GM12878 (cell line): ENCODE data around the gene AADAC. TPM values are rescaled to one million over a fixed set of nuclear protein-coding genes. Genes with fewer than 3 reads are reported as not detected.
A peak's percentile ranks its signal among the peaks of the same experiment; 100 is the strongest.
"Not testable (repeated sequence)": the region's sequence is repeated elsewhere in the genome, so short reads cannot be mapped to it uniquely, and the experiment has no call there.

Experiments
- ATAC-seq: fragments of 200-7000 bp; cut with Tn5 transposase; 3 replicates; pipeline ENCODE4 v1.9.1; 2020; ENCODE audit warnings: mild to moderate bottlenecking, moderate library complexity
- BruUV-seq: library from RNA; stranded (reverse); fragments of 400-500 nt; replicated peaks from 2 replicates; lab custom pipeline; 2021; lab: Mats Ljungman, UMichigan
- CTCF ChIA-PET: fragments of 300-600 bp; sonication (Branson Sonifier 250); formaldehyde crosslinking; extraction: SDS; loops from one replicate; lab custom pipeline; 2021; ENCODE audit warnings: inconsistent platforms; lab: Yijun Ruan, JAX
- POLR2A ChIA-PET: fragments of 350-600 bp; formaldehyde crosslinking; extraction: SDS; loops from one replicate; lab custom pipeline; 2021; ENCODE audit warnings: inconsistent platforms; lab: Charles Lee
- RAD21 ChIA-PET: fragments of 300-600 bp; sonication (Branson Sonifier 250); formaldehyde crosslinking; loops from one replicate; lab custom pipeline; 2023; ENCODE audit warnings: antibody characterized with exemption; ENCODE audit not compliant: unreplicated experiment; lab: Charles Lee
- SMC1A ChIA-PET: fragments of 300-600 bp; sonication (Branson Sonifier 250); formaldehyde crosslinking; loops from one replicate; lab custom pipeline; 2023; ENCODE audit not compliant: unreplicated experiment, uncharacterized antibody; lab: Charles Lee
- DNase-seq: peaks from one replicate; pipeline ENCODE4 v3.0.0-alpha.2; 2011; ENCODE audit warnings: low read depth, low spot score
- FAIRE-seq: peaks from 3 replicates; lab custom pipeline; 2011; peaks lifted over from hg19 to GRCh38; lab: Jason Lieb, UNC
- H2AFZ ChIP-seq: 2 replicates; pipeline ENCODE4 v1.6.0; 2011; ENCODE audit warnings: low read depth, low read length, control low read depth; ENCODE audit not compliant: control insufficient read depth
- H3K27ac ChIP-seq: 2 replicates; pipeline ENCODE4 v1.5.1; 2011; ENCODE audit warnings: control low read depth; ENCODE audit not compliant: control insufficient read depth, insufficient read depth
- H3K27me3 ChIP-seq, 2 experiments: replicated peaks in 1 of 2; 2 replicates each; pipeline versions ENCODE4 v1.6.0 to v1.6.1; 2011; ENCODE audit warnings: low read length in 1 of 2; ENCODE audit not compliant: control insufficient read depth in 2 of 2, insufficient read depth in 2 of 2
- H3K36me3 ChIP-seq, 2 experiments: 2 replicates each; pipeline ENCODE4 v1.5.1; 2011; ENCODE audit warnings: low read length in 1 of 2; ENCODE audit not compliant: control insufficient read depth in 2 of 2, insufficient read depth in 2 of 2
- H3K4me1 ChIP-seq: 2 replicates; pipeline ENCODE4 v1.6.1; 2011; ENCODE audit warnings: mild to moderate bottlenecking, low read length, moderate library complexity, mixed read lengths; ENCODE audit not compliant: control insufficient read depth, insufficient read depth
- H3K4me2 ChIP-seq: 2 replicates; pipeline ENCODE4 v1.6.0; 2011; ENCODE audit warnings: control low read depth; ENCODE audit not compliant: control insufficient read depth, insufficient read depth
- H3K4me3 ChIP-seq: fragments of 200-600 bp; sonication (generic); 2 replicates; pipeline ENCODE4 v1.5.1; 2016
- H3K79me2 ChIP-seq: 2 replicates; pipeline ENCODE4 v1.6.0; 2011; ENCODE audit warnings: low read length; ENCODE audit not compliant: control insufficient read depth, insufficient read depth
- H3K9ac ChIP-seq: 2 replicates; pipeline ENCODE4 v1.8.0; 2011; ENCODE audit warnings: low read length, control low read depth, mixed read lengths; ENCODE audit not compliant: control insufficient read depth, insufficient read depth
- H3K9me3 ChIP-seq: replicated peaks from 3 replicates; pipeline ENCODE4 v1.5.1; 2011; ENCODE audit warnings: mild to moderate bottlenecking, low read length; ENCODE audit not compliant: control insufficient read depth, insufficient read depth
- H4K20me1 ChIP-seq: 2 replicates; pipeline ENCODE4 v1.6.0; 2011; ENCODE audit not compliant: control insufficient read depth, insufficient read depth
- CHD4 ChIP-seq: fragments of 200-600 bp; sonication (generic); IDR thresholded peaks from 2 replicates; pipeline ENCODE4 v1.6.1; 2016; ENCODE audit warnings: mild to moderate bottlenecking
- PAX5 ChIP-seq: IDR thresholded peaks from 2 replicates; pipeline ENCODE4 v1.6.1; 2011; ENCODE audit warnings: low read depth, low read length, borderline replicate concordance
- RAD51 ChIP-seq: fragments of 450-650 bp; IDR thresholded peaks from 2 replicates; pipeline ENCODE4 v1.6.1; 2016; ENCODE audit warnings: moderate library complexity, mild to moderate bottlenecking, inconsistent platforms
- RBBP5 ChIP-seq: fragments of 200-600 bp; sonication (generic); conservative IDR thresholded peaks from 2 replicates; pipeline ENCODE4 v1.6.1; 2016
- SIX5 ChIP-seq: IDR thresholded peaks from 2 replicates; pipeline ENCODE4 v1.6.1; 2011; ENCODE audit warnings: mild to moderate bottlenecking, low read depth, low read length, moderate library complexity; ENCODE audit not compliant: severe bottlenecking
- YY1 ChIP-seq: IDR thresholded peaks from 2 replicates; pipeline ENCODE4 v1.6.1; 2011; ENCODE audit warnings: low read depth, mild to moderate bottlenecking, low read length
- ZNF24 ChIP-seq: fragments of 450-650 bp; IDR thresholded peaks from 2 replicates; pipeline ENCODE4 v1.6.1; 2017; ENCODE audit warnings: antibody characterized with exemption, mild to moderate bottlenecking
- ZNF622 ChIP-seq: fragments of 450-650 bp; IDR thresholded peaks from 2 replicates; pipeline ENCODE4 v1.6.1; 2017; ENCODE audit warnings: mild to moderate bottlenecking, inconsistent platforms
- WGBS: methylation state at CpG from one replicate; pipeline ENCODE4 v1.1.6; 2016; ENCODE audit warnings: low lambda C conversion rate; ENCODE audit not compliant: insufficient replicate concordance, insufficient coverage; ENCODE audit errors: missing lambda C conversion rate; 5-methylcytosine and 5-hydroxymethylcytosine counted together
- in situ Hi-C: fragments of 300-500 bp; cut with MboI; formaldehyde crosslinking; loops from 9 replicates; pipeline ENCODE4 v1.14.3; 2018; ENCODE audit warnings: mixed read lengths
- intact Hi-C: fragments of 100-400 bp; cut with micrococcal nuclease; formaldehyde crosslinking; loops from one replicate; pipeline ENCODE4 v1.14.2; 2022; ENCODE audit not compliant: unreplicated experiment
- polyA plus RNA-seq, 11 experiments: library from polyadenylated mRNA; depleted of rRNA in 4 of 11; unstranded in 6 of 11; stranded (reverse) in 5 of 11; fragments of >200 nt; fragmentation: Nextera tagmentation in 4 of 11; fragmentation: Illumina TruSeq in 1 of 11; extraction: Ambion mirVana in 4 of 11; extraction: Trizol in 1 of 11; gene quantifications; 1 replicate in 1 of 11; 2 replicates in 10 of 11; pipeline versions ENCODE4 v1.2.1 to v1.2.3, GENCODE V29; 2011 to 2016; ENCODE audit warnings: inconsistent platforms in 2 of 11, missing spikeins in 2 of 11, low read depth in 1 of 11
- total RNA-seq, 4 experiments: library from RNA; depleted of rRNA in 3 of 4; stranded (reverse); fragments of >200 nt in 3 of 4; fragmentation: Illumina TruSeq in 1 of 4; extraction: Trizol in 1 of 4; gene quantifications; 2 replicates each; pipeline versions ENCODE4 v1.2.1 to v1.2.3, GENCODE V29; 2013 to 2021
- TF ChIP-seq, protein P1 (sequence below): fragments of 450-650 bp; IDR thresholded peaks from 2 replicates; pipeline ENCODE4 v1.6.1; 2017; ENCODE audit warnings: mild to moderate bottlenecking, moderate library complexity
- TF ChIP-seq, protein P2 (sequence below): fragments of 450-650 bp; IDR thresholded peaks from 2 replicates; pipeline ENCODE4 v1.6.1; 2017; ENCODE audit warnings: low read depth, mild to moderate bottlenecking, moderate library complexity

Gene AADAC
- total and polyA plus RNA-seq, 10 of the 15 experiments (the other 5 are each of a cell fraction or from before 2014, with no cell fraction given), result 0.13 TPM; not detected in 9

DNA sequence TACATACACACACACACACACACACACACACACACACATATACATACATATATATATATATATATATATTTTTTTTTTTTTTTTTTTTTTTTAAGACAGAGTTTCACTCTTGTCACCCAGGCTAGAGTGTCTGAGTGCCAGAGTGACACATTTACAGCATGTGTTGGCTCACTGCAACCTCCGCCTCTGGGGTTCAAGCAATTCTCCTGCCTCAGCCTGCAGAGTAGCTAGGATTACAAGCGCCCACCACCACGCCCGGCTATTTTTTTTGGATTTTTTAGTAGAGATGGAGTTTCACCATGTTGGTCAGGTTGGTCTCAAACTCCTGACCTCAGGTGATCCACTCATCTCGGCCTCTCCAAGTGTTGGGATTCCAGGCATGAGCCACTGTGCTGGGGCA lies 60.2 kb downstream of the AADAC start:
- H4K20me1 ChIP-seq, H3K79me2 ChIP-seq, H3K9ac ChIP-seq, H3K27me3 ChIP-seq, SMC1A ChIA-PET, H3K27ac ChIP-seq, FAIRE-seq, BruUV-seq, intact Hi-C loops, CTCF ChIA-PET, in situ Hi-C loops, ATAC-seq, POLR2A ChIA-PET, H2AFZ ChIP-seq, DNase-seq, H3K4me1 ChIP-seq, H3K36me3 ChIP-seq, H3K4me2 ChIP-seq, H3K4me3 ChIP-seq, H3K9me3 ChIP-seq: not testable (repeated sequence)
- 94% methylated on average over 5 of the region's 5 CpGs for WGBS
- RAD21 ChIA-PET, result interaction anchor here (1.2 kb wide), 1 partner anchor 29 kb away, joined by 3 read pairs; no protein-coding TSS in a partner anchor

DNA sequence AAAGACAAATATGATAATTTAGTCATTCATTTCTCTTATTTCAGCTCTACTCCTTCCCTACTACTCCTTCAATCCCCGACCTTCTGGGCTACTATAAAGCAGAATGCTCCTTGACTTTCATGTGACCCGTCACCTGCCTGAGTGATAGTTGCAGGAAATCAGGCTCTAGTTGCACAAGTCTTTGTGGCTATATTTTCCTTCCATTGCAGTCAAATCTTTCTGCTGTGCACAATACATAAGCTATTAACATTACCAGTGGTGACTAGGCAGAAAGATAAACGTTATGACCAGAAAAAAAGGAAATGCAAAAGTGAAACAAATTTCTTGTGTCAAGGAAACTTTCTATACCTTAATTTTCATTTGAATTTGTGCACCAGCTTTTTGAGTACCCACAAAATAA lies 61.8 kb downstream of the AADAC start:
- CTCF ChIA-PET, result interaction anchor here (1.2 to 1.8 kb wide), 4 partner anchors 10 to 310 kb away, joined by 3 to 7 read pairs (median 4); no protein-coding TSS in a partner anchor
- SMC1A ChIA-PET, result interaction anchor here (0.6 to 2.2 kb wide), 10 partner anchors 9 to 1111 kb away, joined by 3 to 9 read pairs (median 3); no protein-coding TSS in a partner anchor
- RAD21 ChIA-PET, result interaction anchor here (1.0 to 1.6 kb wide), 5 partner anchors 8 to 37 kb away, joined by 3 to 5 read pairs (median 3); no protein-coding TSS in a partner anchor
- Histone ChIP-seq H4K20me1 (no peaks in the 10 kb centered on the region), H3K79me2 (no peaks in the 10 kb centered on the region), H3K36me3 (no peaks in the 10 kb centered on the region), H3K9ac (no peak overlapping the region), H3K4me1 (peaks cover 13% of the 10 kb centered on the region), H3K27ac (0 out of 2 replicates have a peak overlapping the region, but pooled peaks have one; percentile 27), H3K9me3 (no peaks in the 10 kb centered on the region; the same call in 2 of the 3 replicates), H3K4me2 (peak overlapping the region; percentile 24; the same call in 1 of the 2 replicates), H2AFZ (peak overlapping the region; percentile 62), H3K4me3 (peak overlapping the region; percentile 24; the same call in 1 of the 2 replicates), H3K27me3 (no peaks in the 10 kb centered on the region)
- peak; percentile 28 for DNase-seq
- POLR2A ChIA-PET, result interaction anchor here (1.0 to 1.3 kb wide), 2 partner anchors 15 to 233 kb away, joined by 3 to 5 read pairs; no protein-coding TSS in a partner anchor
- WGBS, result 16% methylated on average over 3 of the region's 3 CpGs
- in situ Hi-C loops, result no loop called here
- no TSS peak for BruUV-seq
- ATAC-seq, result peak; percentile 60
- intact Hi-C loops, result no loop called here
- no peak for FAIRE-seq
- TF ChIP-seq ZNF622 (no peak), ZNF24 (no peak), RBBP5 (no peak), YY1 (no peak), RAD51 (peak; percentile 52), SIX5 (no peak), PAX5 (no peak), CHD4 (no peak)
- TF ChIP-seq, protein P1, sequence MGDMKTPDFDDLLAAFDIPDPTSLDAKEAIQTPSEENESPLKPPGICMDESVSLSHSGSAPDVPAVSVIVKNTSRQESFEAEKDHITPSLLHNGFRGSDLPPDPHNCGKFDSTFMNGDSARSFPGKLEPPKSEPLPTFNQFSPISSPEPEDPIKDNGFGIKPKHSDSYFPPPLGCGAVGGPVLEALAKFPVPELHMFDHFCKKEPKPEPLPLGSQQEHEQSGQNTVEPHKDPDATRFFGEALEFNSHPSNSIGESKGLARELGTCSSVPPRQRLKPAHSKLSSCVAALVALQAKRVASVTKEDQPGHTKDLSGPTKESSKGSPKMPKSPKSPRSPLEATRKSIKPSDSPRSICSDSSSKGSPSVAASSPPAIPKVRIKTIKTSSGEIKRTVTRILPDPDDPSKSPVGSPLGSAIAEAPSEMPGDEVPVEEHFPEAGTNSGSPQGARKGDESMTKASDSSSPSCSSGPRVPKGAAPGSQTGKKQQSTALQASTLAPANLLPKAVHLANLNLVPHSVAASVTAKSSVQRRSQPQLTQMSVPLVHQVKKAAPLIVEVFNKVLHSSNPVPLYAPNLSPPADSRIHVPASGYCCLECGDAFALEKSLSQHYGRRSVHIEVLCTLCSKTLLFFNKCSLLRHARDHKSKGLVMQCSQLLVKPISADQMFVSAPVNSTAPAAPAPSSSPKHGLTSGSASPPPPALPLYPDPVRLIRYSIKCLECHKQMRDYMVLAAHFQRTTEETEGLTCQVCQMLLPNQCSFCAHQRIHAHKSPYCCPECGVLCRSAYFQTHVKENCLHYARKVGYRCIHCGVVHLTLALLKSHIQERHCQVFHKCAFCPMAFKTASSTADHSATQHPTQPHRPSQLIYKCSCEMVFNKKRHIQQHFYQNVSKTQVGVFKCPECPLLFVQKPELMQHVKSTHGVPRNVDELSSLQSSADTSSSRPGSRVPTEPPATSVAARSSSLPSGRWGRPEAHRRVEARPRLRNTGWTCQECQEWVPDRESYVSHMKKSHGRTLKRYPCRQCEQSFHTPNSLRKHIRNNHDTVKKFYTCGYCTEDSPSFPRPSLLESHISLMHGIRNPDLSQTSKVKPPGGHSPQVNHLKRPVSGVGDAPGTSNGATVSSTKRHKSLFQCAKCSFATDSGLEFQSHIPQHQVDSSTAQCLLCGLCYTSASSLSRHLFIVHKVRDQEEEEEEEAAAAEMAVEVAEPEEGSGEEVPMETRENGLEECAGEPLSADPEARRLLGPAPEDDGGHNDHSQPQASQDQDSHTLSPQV, result no peak
- TF ChIP-seq, protein P2, sequence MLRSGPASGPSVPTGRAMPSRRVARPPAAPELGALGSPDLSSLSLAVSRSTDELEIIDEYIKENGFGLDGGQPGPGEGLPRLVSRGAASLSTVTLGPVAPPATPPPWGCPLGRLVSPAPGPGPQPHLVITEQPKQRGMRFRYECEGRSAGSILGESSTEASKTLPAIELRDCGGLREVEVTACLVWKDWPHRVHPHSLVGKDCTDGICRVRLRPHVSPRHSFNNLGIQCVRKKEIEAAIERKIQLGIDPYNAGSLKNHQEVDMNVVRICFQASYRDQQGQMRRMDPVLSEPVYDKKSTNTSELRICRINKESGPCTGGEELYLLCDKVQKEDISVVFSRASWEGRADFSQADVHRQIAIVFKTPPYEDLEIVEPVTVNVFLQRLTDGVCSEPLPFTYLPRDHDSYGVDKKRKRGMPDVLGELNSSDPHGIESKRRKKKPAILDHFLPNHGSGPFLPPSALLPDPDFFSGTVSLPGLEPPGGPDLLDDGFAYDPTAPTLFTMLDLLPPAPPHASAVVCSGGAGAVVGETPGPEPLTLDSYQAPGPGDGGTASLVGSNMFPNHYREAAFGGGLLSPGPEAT, result peak; percentile 45; the same call in 1 of the 2 replicates
